H1 (cell line): Measurements from ENCODE around the gene CCBE1. TPM values are rescaled to one million over a fixed set of nuclear protein-coding genes. Genes with fewer than 3 reads are reported as not detected.

Experiments used
- CTCF ChIA-PET: fragments of 300-600 bp; sonication (Branson Sonifier 250); formaldehyde crosslinking; loops from one replicate; lab custom pipeline; 2021; ENCODE audit not compliant: partially characterized antibody; lab: Charles Lee
- POLR2A ChIA-PET: fragments of 300-600 bp; sonication (Branson Sonifier 250); formaldehyde crosslinking; loops from one replicate; lab custom pipeline; 2021; ENCODE audit warnings: inconsistent platforms; ENCODE audit not compliant: partially characterized antibody; lab: Charles Lee
- DNase-seq, 2 experiments: peaks; one replicate each; pipeline versions ENCODE4 v3.0.0 to v3.0.0-alpha.2; 2010 to 2022; ENCODE audit warnings: low spot score in 2 of 2, low read depth in 1 of 2, mixed read lengths in 1 of 2
- FAIRE-seq: peaks from 2 replicates; lab custom pipeline; 2011; peaks lifted over from hg19 to GRCh38; lab: Jason Lieb, UNC
- H2AFZ ChIP-seq: 2 replicates; pipeline ENCODE4 v1.8.1; 2012; ENCODE audit warnings: low read length, inconsistent platforms
- H2AK5ac ChIP-seq: 2 replicates; pipeline ENCODE4 v1.6.1; 2013; ENCODE audit warnings: low read depth, low read length
- H2BK120ac ChIP-seq: replicated peaks from 2 replicates; pipeline ENCODE3; 2013; ENCODE audit warnings: low read depth, low read length, inconsistent platforms
- H2BK12ac ChIP-seq: 2 replicates; pipeline ENCODE4 v1.6.1; 2013; ENCODE audit warnings: low read depth, low read length
- H2BK15ac ChIP-seq: 2 replicates; pipeline ENCODE4 v1.6.1; 2013; ENCODE audit warnings: low read length
- H2BK20ac ChIP-seq: 2 replicates; pipeline ENCODE4 v1.6.1; 2013; ENCODE audit warnings: low read length
- H2BK5ac ChIP-seq: 2 replicates; pipeline ENCODE4 v1.6.1; 2013; ENCODE audit warnings: low read depth, low read length
- H3K14ac ChIP-seq: 2 replicates; pipeline ENCODE4 v1.6.1; 2013; ENCODE audit warnings: inconsistent platforms; ENCODE audit not compliant: insufficient read length
- H3K18ac ChIP-seq: 2 replicates; pipeline ENCODE4 v1.6.1; 2013; ENCODE audit warnings: low read length; ENCODE audit errors: extremely low read depth
- H3K23ac ChIP-seq: 2 replicates; pipeline ENCODE4 v1.6.1; 2013; ENCODE audit warnings: inconsistent platforms; ENCODE audit not compliant: insufficient read length
- H3K23me2 ChIP-seq: 2 replicates; pipeline ENCODE4 v1.6.1; 2013; ENCODE audit warnings: low read depth, low read length
- H3K27ac ChIP-seq: 2 replicates; pipeline ENCODE4 v1.6.1; 2011; ENCODE audit warnings: low read depth, low read length, inconsistent platforms
- H3K27me3 ChIP-seq, 4 experiments: replicated peaks in 1 of 4; 1 replicate in 1 of 4; 2 replicates in 3 of 4; pipeline versions ENCODE4 v1.6.1 to v1.8.1; 2011 to 2013; ENCODE audit warnings: low read length in 3 of 4, mild to moderate bottlenecking in 3 of 4, inconsistent platforms in 2 of 4, mixed read lengths in 2 of 4, moderate library complexity in 1 of 4; ENCODE audit not compliant: control insufficient read depth in 3 of 4, insufficient read depth in 3 of 4; ENCODE audit errors: extremely low read depth in 1 of 4
- H3K36me3 ChIP-seq, 4 experiments: 2 replicates each; pipeline versions ENCODE4 v1.6.1 to v1.8.1; 2011 to 2013; ENCODE audit warnings: mild to moderate bottlenecking in 4 of 4, low read length in 3 of 4, moderate library complexity in 2 of 4, control low read depth in 1 of 4, inconsistent platforms in 1 of 4; ENCODE audit not compliant: insufficient read depth in 4 of 4, control insufficient read depth in 2 of 4
- H3K4ac ChIP-seq: replicated peaks from 2 replicates; pipeline ENCODE3; 2013; ENCODE audit warnings: low read length, low read depth, mixed read lengths, inconsistent platforms; ENCODE audit not compliant: insufficient read length
- H3K4me1 ChIP-seq, 4 experiments: replicated peaks in 1 of 4; 1 replicate in 1 of 4; 2 replicates in 3 of 4; pipeline versions ENCODE4 v1.6.1 to v1.8.1; 2011 to 2013; ENCODE audit warnings: low read length in 3 of 4, inconsistent platforms in 2 of 4, mixed read lengths in 1 of 4; ENCODE audit not compliant: insufficient read depth in 4 of 4, control insufficient read depth in 3 of 4
- H3K4me2 ChIP-seq, 2 experiments: 2 replicates each; pipeline versions ENCODE4 v1.6.1 to v1.8.1; 2011 to 2013; ENCODE audit warnings: low read depth in 2 of 2, low read length in 2 of 2, control low read depth in 1 of 2, inconsistent platforms in 1 of 2, mild to moderate bottlenecking in 1 of 2; ENCODE audit not compliant: insufficient read depth in 1 of 2
- H3K4me3 ChIP-seq, 4 experiments: fragments of 200-600, 300-600 bp in 1 of 4; sonication (generic), shearing (Covaris generic), sonication (Bioruptor Twin) in 1 of 4; 2 replicates each; pipeline versions ENCODE4 v1.5.1 to v1.8.1; 2011 to 2016; ENCODE audit warnings: low read length in 4 of 4, low read depth in 3 of 4, control low read depth in 2 of 4, inconsistent platforms in 2 of 4, mild to moderate bottlenecking in 2 of 4, mixed read lengths in 1 of 4, moderate library complexity in 1 of 4; ENCODE audit not compliant: insufficient read depth in 2 of 4; ENCODE audit errors: extremely low read depth in 1 of 4
- H3K56ac ChIP-seq: replicated peaks from 2 replicates; pipeline ENCODE3; 2013; ENCODE audit warnings: low read depth, mild to moderate bottlenecking, mixed read lengths, low read length, inconsistent platforms; ENCODE audit not compliant: insufficient read length
- H3K79me1 ChIP-seq: 2 replicates; pipeline ENCODE4 v1.6.1; 2013; ENCODE audit warnings: low read depth, low read length, control low read depth
- H3K79me2 ChIP-seq, 2 experiments: 2 replicates each; pipeline versions ENCODE4 v1.6.1 to v1.8.1; 2012 to 2013; ENCODE audit warnings: low read length in 2 of 2, mild to moderate bottlenecking in 2 of 2, inconsistent platforms in 1 of 2; ENCODE audit not compliant: insufficient read depth in 2 of 2, control insufficient read depth in 1 of 2
- H3K9ac ChIP-seq, 4 experiments: replicated peaks in 1 of 4; 1 replicate in 1 of 4; 2 replicates in 3 of 4; pipeline versions ENCODE4 v1.6.1 to v1.8.1; 2011 to 2013; ENCODE audit warnings: low read depth in 3 of 4, low read length in 3 of 4, control low read depth in 2 of 4, mild to moderate bottlenecking in 2 of 4, moderate library complexity in 2 of 4, inconsistent platforms in 1 of 4; ENCODE audit errors: extremely low read depth in 1 of 4
- H3K9me3 ChIP-seq, 2 experiments: 2 replicates each; pipeline versions ENCODE4 v1.6.1 to v1.8.1; 2012 to 2013; ENCODE audit warnings: mild to moderate bottlenecking in 2 of 2, moderate library complexity in 2 of 2, control low read depth in 1 of 2, inconsistent platforms in 1 of 2, low read depth in 1 of 2, low read length in 1 of 2, mixed read lengths in 1 of 2; ENCODE audit not compliant: insufficient read depth in 2 of 2
- H4K20me1 ChIP-seq, 2 experiments: replicated peaks in 1 of 2; 2 replicates each; pipeline versions ENCODE3 to v1.8.1; 2011 to 2013; ENCODE audit warnings: inconsistent platforms in 2 of 2, low read length in 2 of 2, mild to moderate bottlenecking in 1 of 2; ENCODE audit not compliant: insufficient read depth in 2 of 2, control insufficient read depth in 1 of 2
- H4K5ac ChIP-seq: 2 replicates; pipeline ENCODE4 v1.6.1; 2013; ENCODE audit warnings: low read length, low read depth, mixed read lengths, inconsistent platforms; ENCODE audit not compliant: insufficient read length
- H4K8ac ChIP-seq: 2 replicates; pipeline ENCODE4 v1.8.0; 2013; ENCODE audit warnings: mild to moderate bottlenecking, moderate library complexity, low read length, inconsistent platforms; ENCODE audit not compliant: insufficient read depth; ENCODE audit errors: extremely low read depth
- H4K91ac ChIP-seq: replicated peaks from 2 replicates; pipeline ENCODE3; 2013; ENCODE audit warnings: low read length, mixed read lengths, inconsistent platforms; ENCODE audit not compliant: insufficient read length
- ATF2 ChIP-seq: IDR thresholded peaks from 2 replicates; pipeline ENCODE4 v1.6.1; 2012; ENCODE audit warnings: low read length, inconsistent platforms
- ATF3 ChIP-seq: IDR thresholded peaks from 2 replicates; pipeline ENCODE4 v1.6.1; 2011; ENCODE audit warnings: low read depth, mild to moderate bottlenecking, low read length; ENCODE audit not compliant: insufficient read depth
- E2F6 ChIP-seq: IDR thresholded peaks from 2 replicates; pipeline ENCODE4 v1.6.1; 2012; ENCODE audit warnings: inconsistent platforms
- GABPA ChIP-seq: IDR thresholded peaks from 2 replicates; pipeline ENCODE4 v1.6.1; 2011; ENCODE audit warnings: mild to moderate bottlenecking, low read length, moderate library complexity, borderline replicate concordance; ENCODE audit not compliant: insufficient read depth
- HDAC2 ChIP-seq, 2 experiments: fragments of 300-600 bp in 1 of 2; sonication (generic) in 1 of 2; IDR thresholded peaks; 2 replicates each; pipeline ENCODE4 v1.6.1; 2011 to 2012; ENCODE audit warnings: low read depth in 2 of 2, low read length in 2 of 2, mild to moderate bottlenecking in 2 of 2, moderate library complexity in 2 of 2, borderline replicate concordance in 1 of 2, inconsistent platforms in 1 of 2
- JUND ChIP-seq: IDR thresholded peaks from 2 replicates; pipeline ENCODE4 v1.6.1; 2011; ENCODE audit warnings: mild to moderate bottlenecking, improper control_type of control experiment, low read length
- MAFK ChIP-seq: IDR thresholded peaks from 2 replicates; pipeline ENCODE4 v1.6.1; 2012; ENCODE audit warnings: low read depth, mild to moderate bottlenecking, improper control_type of control experiment, low read length
- NANOG ChIP-seq: IDR thresholded peaks from 2 replicates; pipeline ENCODE4 v1.6.1; 2011; ENCODE audit warnings: low read length, low read depth, mild to moderate bottlenecking, inconsistent platforms; ENCODE audit not compliant: insufficient read depth, poor library complexity, severe bottlenecking
- PHF8 ChIP-seq: fragments of 200-600 bp; sonication (generic); conservative IDR thresholded peaks from 2 replicates; pipeline ENCODE4 v1.7.1; 2012; ENCODE audit warnings: low read depth, mild to moderate bottlenecking, inconsistent platforms, low read length, moderate library complexity
- SRF ChIP-seq: IDR thresholded peaks from 2 replicates; pipeline ENCODE4 v1.6.1; 2011; ENCODE audit warnings: mild to moderate bottlenecking, low read depth, low read length, moderate library complexity
- WGBS, 2 experiments: shearing (Covaris generic) in 1 of 2; methylation state at CpG; one replicate each; pipeline versions ENCODE4 v1.1.6 to v1.1.7; 2013 to 2015; ENCODE audit warnings: low lambda C conversion rate in 2 of 2, mixed read lengths in 2 of 2, inconsistent platforms in 1 of 2, low coverage in 1 of 2, missing lambda C conversion rate in 1 of 2; ENCODE audit not compliant: insufficient replicate concordance in 2 of 2, insufficient coverage in 1 of 2, insufficient read length in 1 of 2; ENCODE audit errors: extremely low coverage in 1 of 2, missing lambda C conversion rate in 1 of 2; 5-methylcytosine and 5-hydroxymethylcytosine counted together
- polyA plus RNA-seq, 7 experiments: library from polyadenylated mRNA; depleted of rRNA in 3 of 7; stranded (reverse) in 5 of 7; unstranded in 2 of 7; fragments of >200 nt in 5 of 7; fragments of 200-250 nt in 2 of 7; gene quantifications; 1 replicate in 5 of 7; 2 replicates in 1 of 7; 4 replicates in 1 of 7; pipeline versions ENCODE4 v1.2.1 to v1.2.3, GENCODE V29; 2011 to 2013; ENCODE audit warnings: missing spikeins in 2 of 7, mixed read lengths in 2 of 7
- total RNA-seq: library from RNA; stranded (reverse); fragmentation: NEBNext Ultra II Directional; extraction: Animal tissue kit (Norgen Biotek cat#: 25700); gene quantifications from 2 replicates; pipeline ENCODE4 v1.2.1, GENCODE V29; 2021

The CCBE1 gene
- total and polyA plus RNA-seq, 2 of the 8 experiments (the other 6 are each of a cell fraction or from before 2014, with no cell fraction given), result 2.1 to 2.6 TPM

DNA sequence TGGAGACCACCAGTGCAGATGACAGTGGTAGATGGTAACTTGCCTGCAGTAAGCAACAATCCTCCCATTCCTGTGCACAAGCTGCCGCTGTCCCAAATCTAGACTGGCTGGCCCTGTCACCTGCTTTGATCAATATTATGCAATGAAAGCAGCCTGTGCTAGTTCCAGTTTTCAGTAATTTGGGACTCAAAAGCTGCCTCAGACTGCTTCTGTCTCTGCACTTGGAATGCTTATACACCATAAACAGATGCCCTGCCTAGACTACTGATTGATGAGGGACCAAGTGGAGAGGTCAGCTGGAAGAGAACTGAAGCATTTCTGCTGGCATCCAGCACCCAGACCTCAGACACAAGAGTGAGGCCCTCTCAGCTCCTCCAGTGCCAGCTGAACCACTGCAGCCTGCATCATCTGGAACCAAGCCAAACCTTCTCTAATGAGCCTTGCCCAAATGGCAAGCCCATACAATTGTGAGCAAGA lies 24.9 kb downstream of the CCBE1 start:
- H2BK5ac ChIP-seq, result no peak overlapping the region
- H3K4me3 ChIP-seq, result no peak overlapping the region
- H4K5ac ChIP-seq, result no peak overlapping the region
- H3K14ac ChIP-seq, result no peak overlapping the region
- no peak overlapping the region for H2AK5ac ChIP-seq
- H2BK120ac ChIP-seq, result no peak overlapping the region
- H3K56ac ChIP-seq, result no peak overlapping the region
- no peaks in the 10 kb centered on the region for H3K4me1 ChIP-seq
- no peak overlapping the region for H4K8ac ChIP-seq
- no peak overlapping the region for H3K9ac ChIP-seq
- H4K91ac ChIP-seq, result no peak overlapping the region
- H3K9me3 ChIP-seq, result no peaks in the 10 kb centered on the region
- no peaks in the 10 kb centered on the region for H3K36me3 ChIP-seq
- FAIRE-seq (no peak), DNase-seq (no peak)
- H3K4ac ChIP-seq, result no peak overlapping the region
- no peak overlapping the region for H2BK20ac ChIP-seq
- H3K4me2 ChIP-seq, result no peak overlapping the region
- no peaks in the 10 kb centered on the region for H3K27me3 ChIP-seq
- H2AFZ ChIP-seq, result no peak overlapping the region
- no peak overlapping the region for H3K18ac ChIP-seq
- no peaks in the 10 kb centered on the region for H3K23me2 ChIP-seq
- no peaks in the 10 kb centered on the region; a peak in 1 of 4 replicates for H3K79me2 ChIP-seq
- ChIA-PET CTCF (interaction anchor here (0.6 to 1.7 kb wide), 5 partner anchors 13 to 1429 kb away, joined by 3 to 8 read pairs (median 3); partner anchors contain the start of gene CCBE1), POLR2A (interaction anchor here (0.5 kb wide), 1 partner anchor 1136 kb away, joined by 3 read pairs; no protein-coding TSS in a partner anchor)
- no peak overlapping the region for H3K27ac ChIP-seq
- no peaks in the 10 kb centered on the region for H4K20me1 ChIP-seq
- no peak overlapping the region for H3K23ac ChIP-seq
- no peak overlapping the region for H2BK15ac ChIP-seq
- H2BK12ac ChIP-seq, result no peak overlapping the region
- H3K79me1 ChIP-seq, result no peaks in the 10 kb centered on the region
- 91% methylated on average over 1 of the region's 1 CpG; no CpG with 5 or more reads in 1 of the 2 experiments for WGBS, 2 experiments
- TF ChIP-seq MAFK (no peak), HDAC2 (IDR thresholded peaks at IDR 0.05; ENCODE audit: borderline replicate concordance in 1 of 2, low read depth in 2 of 2, low read length in 2 of 2) (no peak), JUND (no peak), GABPA (no peak), NANOG (no peak), PHF8 (no peak), ATF2 (no peak), ATF3 (no peak), SRF (no peak), E2F6 (no peak)
